ENCODE results near the gene PTPRN2.
"Not testable (repeated sequence)": the region's sequence is repeated elsewhere in the genome, so short reads cannot be mapped to it uniquely, and the experiment has no call there.

GRCh38 chr7:158351899-158352729, 235.5 kb downstream of the PTPRN2 start:
- not testable (repeated sequence) for TF ChIP-seq SRF (CRISPR knock-in tag; IDR thresholded peaks at IDR 0.05); ZBTB17 (CRISPR knock-in tag; IDR thresholded peaks at IDR 0.05); GTF2F1 (IDR thresholded peaks at IDR 0.05; ENCODE audit: low read depth, low read length); ZNF311 (CRISPR knock-in tag; IDR thresholded peaks at IDR 0.05); GTF2E2 (tag; IDR thresholded peaks at IDR 0.05); ZNF274 (IDR thresholded peaks at IDR 0.05; ENCODE audit: borderline replicate concordance, low read depth, low read length); EP300 (IDR thresholded peaks at IDR 0.05; ENCODE audit: low read length); ZNF217 (CRISPR knock-in tag; IDR thresholded peaks at IDR 0.05); MTA3 (IDR thresholded peaks at IDR 0.05; ENCODE audit: borderline replicate concordance); E2F5 (CRISPR knock-in tag; IDR thresholded peaks at IDR 0.05); FOS (IDR thresholded peaks at IDR 0.05; ENCODE audit: extremely low read depth, insufficient read length); MAX (CRISPR knock-in tag; IDR thresholded peaks at IDR 0.05)
